ENCODE measurements around the gene RFPL1. TPM values are rescaled to one million over a fixed set of nuclear protein-coding genes. Genes with fewer than 3 reads are reported as not detected.

RFPL1 gene
- total RNA-seq, 6 experiments from 2014 or later: not detected

- Mint-ChIP-seq H3K36me3 (ENCODE audit: low read depth) (no peaks in the 10 kb centered on the region), H3K27ac (no peak overlapping the region), H3K4me3 (no peak overlapping the region), H3K4me1 (ENCODE audit: low read depth) (peaks cover under 1% of the 10 kb centered on the region; the same call in 1 of the 2 replicates), H3K9me3 (peaks cover 4% of the 10 kb centered on the region; the same call in 1 of the 2 replicates), H3K27me3 (ENCODE audit: insufficient read depth) (peaks cover 40% of the 10 kb centered on the region)
- peak; percentile 17 for DNase-seq
- TF ChIP-seq CTCF (IDR thresholded peaks at IDR 0.05): no peak
Measured at GRCh38 chr22:29476116-29476515, 37.7 kb downstream of the RFPL1 start.

GRCh38 chr22:29477723-29478318 is 39.4 kb downstream of the RFPL1 start:
- Mint-ChIP-seq H3K27me3 (ENCODE audit: insufficient read depth) (peaks cover 41% of the 10 kb centered on the region), H3K4me1 (ENCODE audit: low read depth) (peaks cover 11% of the 10 kb centered on the region), H3K36me3 (ENCODE audit: low read depth) (no peaks in the 10 kb centered on the region), H3K27ac (no peak overlapping the region), H3K9me3 (peaks cover 9% of the 10 kb centered on the region; the same call in 1 of the 2 replicates), H3K4me3 (no peak overlapping the region)
- DNase-seq: no peak
- no peak for TF ChIP-seq CTCF (IDR thresholded peaks at IDR 0.05)

GRCh38 chr22:29478326-29479276 is 40.2 kb downstream of the RFPL1 start:
- Mint-ChIP-seq H3K9me3 (peaks cover 9% of the 10 kb centered on the region; the same call in 1 of the 2 replicates), H3K4me3 (no peak overlapping the region), H3K27ac (no peak overlapping the region), H3K4me1 (ENCODE audit: low read depth) (peaks cover 11% of the 10 kb centered on the region), H3K27me3 (ENCODE audit: insufficient read depth) (peaks cover 41% of the 10 kb centered on the region), H3K36me3 (ENCODE audit: low read depth) (no peaks in the 10 kb centered on the region)
- no peak for DNase-seq
- no peak for TF ChIP-seq CTCF (IDR thresholded peaks at IDR 0.05)

GRCh38 chr22:29479417-29480261 is 41.3 kb downstream of the RFPL1 start, which contains the start of gene NEFH:
Gene NEFH (plus strand): TSS chr22:29480218. CDS start chr22:29480263, 45 bp downstream.
- Mint-ChIP-seq H3K27ac (no peak within 1 kb of the TSS), H3K9me3 (peaks cover 9% of the 10 kb centered on the region; the same call in 1 of the 2 replicates), H3K27me3 (ENCODE audit: insufficient read depth) (peaks cover 31% of the 10 kb centered on the region), H3K4me3 (no peak within 1 kb of the TSS), H3K36me3 (ENCODE audit: low read depth) (no peaks in the 10 kb centered on the region), H3K4me1 (ENCODE audit: low read depth) (peaks cover 11% of the 10 kb centered on the region)
- TF ChIP-seq CTCF (IDR thresholded peaks at IDR 0.05): no peak
- DNase-seq: no peak

- H3K4me1 Mint-ChIP-seq (ENCODE audit: low read depth): peaks cover 11% of the 10 kb centered on the region
- H3K9me3 Mint-ChIP-seq: peaks cover 9% of the 10 kb centered on the region; the same call in 1 of the 2 replicates
- peaks cover 31% of the 10 kb centered on the region for H3K27me3 Mint-ChIP-seq (ENCODE audit: insufficient read depth)
- DNase-seq: no peak
- no peak overlapping the region for H3K27ac Mint-ChIP-seq
- no peaks in the 10 kb centered on the region for H3K36me3 Mint-ChIP-seq (ENCODE audit: low read depth)
- no peak for TF ChIP-seq CTCF (IDR thresholded peaks at IDR 0.05)
- no peak overlapping the region for H3K4me3 Mint-ChIP-seq
Measured at GRCh38 chr22:29480262-29480511, 41.8 kb downstream of the RFPL1 start.
